ENCODE data around the gene UBXN7. TPM values are rescaled to one million over a fixed set of nuclear protein-coding genes. Genes with fewer than 3 reads are reported as not detected.

Gene UBXN7
- total and polyA plus RNA-seq, 9 of the 15 experiments (the other 6 are each of a cell fraction or from before 2014, with no cell fraction given), result 3.5 to 44.6 (median 13.4) TPM

DNA sequence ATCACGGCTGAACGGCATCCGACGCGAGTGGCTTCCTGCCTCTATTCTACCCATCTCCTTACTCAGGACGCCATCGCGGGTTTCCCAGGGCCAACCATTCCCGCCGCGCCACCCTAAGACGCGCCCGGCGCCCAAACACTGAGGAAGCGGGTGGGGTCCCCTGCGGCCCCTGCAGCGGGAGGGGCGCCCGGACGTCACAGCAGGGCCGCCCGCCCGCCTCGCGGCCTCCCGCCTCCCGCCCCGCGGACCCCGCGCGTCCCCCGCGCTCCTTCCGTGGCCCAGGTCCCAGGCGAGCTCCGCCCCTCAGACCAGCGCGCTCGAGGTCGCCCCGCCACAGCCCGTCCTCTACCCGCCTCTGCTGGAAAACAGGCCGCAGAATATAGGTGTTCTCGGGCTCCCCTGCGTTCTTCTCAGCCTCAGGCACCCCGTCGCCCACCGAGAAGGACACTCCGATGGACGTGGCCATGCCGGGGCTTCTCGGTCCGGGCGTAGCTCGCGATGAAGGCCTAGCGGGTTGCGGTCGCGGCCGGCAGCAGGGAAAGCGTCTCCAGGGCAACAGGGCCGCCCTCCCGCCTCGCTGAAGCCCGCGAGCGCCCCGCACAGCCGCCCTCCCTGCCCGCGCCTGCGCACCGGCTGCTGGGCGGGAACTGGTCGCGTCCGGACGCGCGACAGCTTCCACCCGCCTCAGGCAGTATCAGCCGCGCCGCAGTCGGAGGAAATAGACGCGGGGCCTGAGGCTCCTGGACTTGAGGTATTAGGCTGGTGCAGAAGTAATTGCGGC is 114.3 kb downstream of the UBXN7 start, which contains the start of gene DYNLT2B (continued):
- TF ChIP-seq, protein P1, sequence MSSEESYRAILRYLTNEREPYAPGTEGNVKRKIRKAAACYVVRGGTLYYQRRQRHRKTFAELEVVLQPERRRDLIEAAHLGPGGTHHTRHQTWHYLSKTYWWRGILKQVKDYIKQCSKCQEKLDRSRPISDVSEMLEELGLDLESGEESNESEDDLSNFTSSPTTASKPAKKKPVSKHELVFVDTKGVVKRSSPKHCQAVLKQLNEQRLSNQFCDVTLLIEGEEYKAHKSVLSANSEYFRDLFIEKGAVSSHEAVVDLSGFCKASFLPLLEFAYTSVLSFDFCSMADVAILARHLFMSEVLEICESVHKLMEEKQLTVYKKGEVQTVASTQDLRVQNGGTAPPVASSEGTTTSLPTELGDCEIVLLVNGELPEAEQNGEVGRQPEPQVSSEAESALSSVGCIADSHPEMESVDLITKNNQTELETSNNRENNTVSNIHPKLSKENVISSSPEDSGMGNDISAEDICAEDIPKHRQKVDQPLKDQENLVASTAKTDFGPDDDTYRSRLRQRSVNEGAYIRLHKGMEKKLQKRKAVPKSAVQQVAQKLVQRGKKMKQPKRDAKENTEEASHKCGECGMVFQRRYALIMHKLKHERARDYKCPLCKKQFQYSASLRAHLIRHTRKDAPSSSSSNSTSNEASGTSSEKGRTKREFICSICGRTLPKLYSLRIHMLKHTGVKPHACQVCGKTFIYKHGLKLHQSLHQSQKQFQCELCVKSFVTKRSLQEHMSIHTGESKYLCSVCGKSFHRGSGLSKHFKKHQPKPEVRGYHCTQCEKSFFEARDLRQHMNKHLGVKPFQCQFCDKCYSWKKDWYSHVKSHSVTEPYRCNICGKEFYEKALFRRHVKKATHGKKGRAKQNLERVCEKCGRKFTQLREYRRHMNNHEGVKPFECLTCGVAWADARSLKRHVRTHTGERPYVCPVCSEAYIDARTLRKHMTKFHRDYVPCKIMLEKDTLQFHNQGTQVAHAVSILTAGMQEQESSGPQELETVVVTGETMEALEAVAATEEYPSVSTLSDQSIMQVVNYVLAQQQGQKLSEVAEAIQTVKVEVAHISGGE (CRISPR knock-in tag; IDR thresholded peaks at IDR 0.05), result peak in 1 of 3 experiments; percentile 75; a peak in 2 of 6 replicates
- TF ChIP-seq ZFX (CRISPR knock-in tag; IDR thresholded peaks at IDR 0.05) (peak; percentile 99), NCOR1 (IDR thresholded peaks at IDR 0.05) (0 out of 2 replicates have a peak, but pooled peaks have one; percentile 37), SMC3 (conservative IDR thresholded peaks at IDR 0.05; ENCODE audit: insufficient read depth, low read depth, low read length) (0 out of 2 replicates have a peak, but pooled peaks have one; percentile 4), PHF21A (IDR thresholded peaks at IDR 0.05; ENCODE audit: borderline replicate concordance, low read depth) (no peak), ID3 (CRISPR knock-in tag; IDR thresholded peaks at IDR 0.05) (no peak), ID3 (tag; IDR thresholded peaks at IDR 0.05) (peak; percentile 56; the same call in 1 of the 2 replicates), GATAD2A (IDR thresholded peaks at IDR 0.05) (peak; percentile 5; the same call in 1 of the 2 replicates), POLR2H (tag; IDR thresholded peaks at IDR 0.05; ENCODE audit: low read depth) (peak; percentile 81), ZBTB7A (IDR thresholded peaks at IDR 0.05; ENCODE audit: borderline replicate concordance, control insufficient read depth, low read depth, low read length) (peak; percentile 91; the same call in 1 of the 2 replicates), GTF2E2 (tag; IDR thresholded peaks at IDR 0.05) (peak; percentile 74; the same call in 1 of the 2 replicates), ETS1 (conservative IDR thresholded peaks at IDR 0.05; ENCODE audit: control insufficient read depth, low read depth, low read length) (peak; percentile 37; the same call in 1 of the 2 replicates), RCOR1 (IDR thresholded peaks at IDR 0.05; ENCODE audit: borderline replicate concordance in 1 of 2, low read depth in 2 of 2, low read length in 2 of 2) (peak in 1 of 2 experiments; percentile 30; a peak in 1 of 4 replicates)
- TF ChIP-seq, protein P2, sequence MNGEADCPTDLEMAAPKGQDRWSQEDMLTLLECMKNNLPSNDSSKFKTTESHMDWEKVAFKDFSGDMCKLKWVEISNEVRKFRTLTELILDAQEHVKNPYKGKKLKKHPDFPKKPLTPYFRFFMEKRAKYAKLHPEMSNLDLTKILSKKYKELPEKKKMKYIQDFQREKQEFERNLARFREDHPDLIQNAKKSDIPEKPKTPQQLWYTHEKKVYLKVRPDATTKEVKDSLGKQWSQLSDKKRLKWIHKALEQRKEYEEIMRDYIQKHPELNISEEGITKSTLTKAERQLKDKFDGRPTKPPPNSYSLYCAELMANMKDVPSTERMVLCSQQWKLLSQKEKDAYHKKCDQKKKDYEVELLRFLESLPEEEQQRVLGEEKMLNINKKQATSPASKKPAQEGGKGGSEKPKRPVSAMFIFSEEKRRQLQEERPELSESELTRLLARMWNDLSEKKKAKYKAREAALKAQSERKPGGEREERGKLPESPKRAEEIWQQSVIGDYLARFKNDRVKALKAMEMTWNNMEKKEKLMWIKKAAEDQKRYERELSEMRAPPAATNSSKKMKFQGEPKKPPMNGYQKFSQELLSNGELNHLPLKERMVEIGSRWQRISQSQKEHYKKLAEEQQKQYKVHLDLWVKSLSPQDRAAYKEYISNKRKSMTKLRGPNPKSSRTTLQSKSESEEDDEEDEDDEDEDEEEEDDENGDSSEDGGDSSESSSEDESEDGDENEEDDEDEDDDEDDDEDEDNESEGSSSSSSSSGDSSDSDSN (IDR thresholded peaks at IDR 0.05; ENCODE audit: borderline replicate concordance in 1 of 2, low read depth in 2 of 2, low read length in 2 of 2), result peak; percentile 39 to 75; a peak in 2 of 4 replicates

All from K562 (cell line).